Keratinocyte (primary cell): ENCODE results near the gene POMT1. TPM values are rescaled to one million over a fixed set of nuclear protein-coding genes. Genes with fewer than 3 reads are reported as not detected.

Experiments
- DNase-seq: peaks from one replicate; pipeline ENCODE4 v3.0.0-alpha.2; 2011; ENCODE audit warnings: low read depth, missing footprints, low spot score
- FAIRE-seq: peaks from 2 replicates; lab custom pipeline; 2011; peaks lifted over from hg19 to GRCh38; lab: Jason Lieb, UNC
- H2AFZ ChIP-seq: 2 replicates; pipeline ENCODE4 v1.6.0; 2012; ENCODE audit warnings: low read length, control low read depth, inconsistent platforms; ENCODE audit not compliant: control insufficient read depth
- H3K27ac ChIP-seq: 2 replicates; pipeline ENCODE4 v1.5.1; 2011; ENCODE audit warnings: low read length; ENCODE audit not compliant: control insufficient read depth, insufficient read depth
- H3K27me3 ChIP-seq: 3 replicates; pipeline ENCODE4 v1.6.0; 2011; ENCODE audit warnings: low read length; ENCODE audit not compliant: control insufficient read depth, insufficient read depth; ENCODE audit errors: extremely low read depth
- H3K36me3 ChIP-seq, 2 experiments: 2 replicates in 1 of 2; 3 replicates in 1 of 2; pipeline ENCODE4 v1.5.1; 2011; ENCODE audit warnings: low read length in 2 of 2, mild to moderate bottlenecking in 1 of 2; ENCODE audit not compliant: control insufficient read depth in 2 of 2, insufficient read depth in 2 of 2; ENCODE audit errors: extremely low read depth in 1 of 2
- H3K4me1 ChIP-seq: 3 replicates; pipeline ENCODE4 v1.5.1; 2011; ENCODE audit warnings: low read length; ENCODE audit not compliant: control insufficient read depth, insufficient read depth; ENCODE audit errors: extremely low read depth
- H3K4me2 ChIP-seq: 3 replicates; pipeline ENCODE4 v1.6.0; 2011; ENCODE audit warnings: low read depth, low read length; ENCODE audit not compliant: control insufficient read depth, insufficient read depth; ENCODE audit errors: extremely low read depth
- H3K4me3 ChIP-seq, 3 experiments: fragments of 200-600 bp in 1 of 3; sonication (generic) in 1 of 3; 2 replicates in 2 of 3; 3 replicates in 1 of 3; pipeline ENCODE4 v1.5.1; 2011 to 2016; ENCODE audit warnings: low read length in 3 of 3, mild to moderate bottlenecking in 3 of 3, control low read depth in 2 of 3, inconsistent platforms in 1 of 3, low read depth in 1 of 3, mixed read lengths in 1 of 3, mixed run types in 1 of 3, moderate library complexity in 1 of 3; ENCODE audit not compliant: control insufficient read depth in 2 of 3, insufficient read depth in 2 of 3; ENCODE audit errors: extremely low read depth in 1 of 3
- H3K79me2 ChIP-seq: 2 replicates; pipeline ENCODE4 v1.6.0; 2012; ENCODE audit warnings: low read length; ENCODE audit not compliant: control insufficient read depth, insufficient read depth
- H3K9ac ChIP-seq: 3 replicates; pipeline ENCODE4 v1.6.0; 2011; ENCODE audit warnings: low read length; ENCODE audit not compliant: control insufficient read depth, insufficient read depth; ENCODE audit errors: extremely low read depth
- H3K9me1 ChIP-seq: 3 replicates; pipeline ENCODE4 v1.6.0; 2011; ENCODE audit warnings: low read length; ENCODE audit not compliant: control insufficient read depth, insufficient read depth; ENCODE audit errors: extremely low read depth
- H3K9me3 ChIP-seq: 2 replicates; pipeline ENCODE4 v1.5.1; 2012; ENCODE audit warnings: low read depth, low read length; ENCODE audit not compliant: control insufficient read depth
- H4K20me1 ChIP-seq: 3 replicates; pipeline ENCODE4 v1.6.0; 2011; ENCODE audit warnings: low read length; ENCODE audit not compliant: control insufficient read depth, insufficient read depth; ENCODE audit errors: extremely low read depth
- EZH2 ChIP-seq: IDR thresholded peaks from one replicate; pipeline ENCODE4 v1.6.1; 2012; ENCODE audit warnings: inconsistent platforms, mild to moderate bottlenecking, low read length, moderate library complexity
- dilution Hi-C: fragments of 300-500 bp; cut with MboI; formaldehyde crosslinking; loops from one replicate; pipeline ENCODE4 v1.7.0; 2020; ENCODE audit warnings: low sequenced_read_pairs; ENCODE audit not compliant: extremely low pct_ligation_motif_present
- polyA plus RNA-seq, 5 experiments: library from polyadenylated mRNA; depleted of rRNA in 3 of 5; stranded (reverse) in 3 of 5; stranded (forward) in 1 of 5; unstranded in 1 of 5; fragments of >200 nt; gene quantifications; 1 replicate in 1 of 5; 2 replicates in 3 of 5; 3 replicates in 1 of 5; pipeline versions ENCODE4 v1.2.1 to v1.2.3, GENCODE V29; 2011 to 2012; ENCODE audit warnings: missing spikeins in 2 of 5, low read depth in 1 of 5, low replicate concordance in 1 of 5
- TF ChIP-seq, protein P1 (sequence below), 3 experiments: IDR thresholded peaks in 1 of 3; conservative IDR thresholded peaks in 1 of 3; optimal IDR thresholded peaks in 1 of 3; 2 replicates in 2 of 3; 3 replicates in 1 of 3; pipeline versions ENCODE3 to v1.5.1; 2011; ENCODE audit warnings: low read length in 3 of 3, mild to moderate bottlenecking in 3 of 3, moderate library complexity in 2 of 3, control low read depth in 1 of 3, inconsistent platforms in 1 of 3; ENCODE audit not compliant: insufficient read depth in 2 of 3; ENCODE audit errors: extremely low read depth in 1 of 3

The POMT1 gene
- polyA plus RNA-seq, 1 donor (not counting 4 experiments of a cell fraction or from before 2014, with no cell fraction given): 10.3 TPM

DNA sequence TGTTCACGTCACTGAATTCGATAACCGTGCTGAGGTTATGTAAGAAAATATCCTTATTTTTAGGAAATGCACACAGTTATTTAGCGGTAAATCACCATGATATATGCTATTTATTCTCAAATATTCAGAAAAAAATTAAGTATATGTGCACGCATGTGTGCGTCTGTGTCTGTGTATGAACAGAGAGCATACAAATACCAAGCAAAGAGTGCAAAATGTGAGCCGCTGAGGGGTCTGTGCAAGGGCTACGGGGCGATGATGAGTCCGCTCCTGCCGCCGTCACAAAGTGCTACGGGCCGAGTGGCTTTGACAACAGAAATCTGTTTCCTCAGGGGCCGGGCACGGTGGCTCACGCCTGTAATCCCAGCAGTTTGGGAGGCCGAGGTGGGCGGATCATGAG is 35.2 kb downstream of the POMT1 start:
- H3K9ac ChIP-seq: no peak overlapping the region
- no peak overlapping the region for H3K4me2 ChIP-seq
- FAIRE-seq (no peak), DNase-seq (no peak)
- no peaks in the 10 kb centered on the region for H3K4me1 ChIP-seq
- H2AFZ ChIP-seq: no peak overlapping the region
- H3K9me3 ChIP-seq: no peaks in the 10 kb centered on the region
- H3K36me3 ChIP-seq: no peaks in the 10 kb centered on the region
- TF ChIP-seq, protein P1, sequence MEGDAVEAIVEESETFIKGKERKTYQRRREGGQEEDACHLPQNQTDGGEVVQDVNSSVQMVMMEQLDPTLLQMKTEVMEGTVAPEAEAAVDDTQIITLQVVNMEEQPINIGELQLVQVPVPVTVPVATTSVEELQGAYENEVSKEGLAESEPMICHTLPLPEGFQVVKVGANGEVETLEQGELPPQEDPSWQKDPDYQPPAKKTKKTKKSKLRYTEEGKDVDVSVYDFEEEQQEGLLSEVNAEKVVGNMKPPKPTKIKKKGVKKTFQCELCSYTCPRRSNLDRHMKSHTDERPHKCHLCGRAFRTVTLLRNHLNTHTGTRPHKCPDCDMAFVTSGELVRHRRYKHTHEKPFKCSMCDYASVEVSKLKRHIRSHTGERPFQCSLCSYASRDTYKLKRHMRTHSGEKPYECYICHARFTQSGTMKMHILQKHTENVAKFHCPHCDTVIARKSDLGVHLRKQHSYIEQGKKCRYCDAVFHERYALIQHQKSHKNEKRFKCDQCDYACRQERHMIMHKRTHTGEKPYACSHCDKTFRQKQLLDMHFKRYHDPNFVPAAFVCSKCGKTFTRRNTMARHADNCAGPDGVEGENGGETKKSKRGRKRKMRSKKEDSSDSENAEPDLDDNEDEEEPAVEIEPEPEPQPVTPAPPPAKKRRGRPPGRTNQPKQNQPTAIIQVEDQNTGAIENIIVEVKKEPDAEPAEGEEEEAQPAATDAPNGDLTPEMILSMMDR (optimal IDR thresholded peaks at IDR 0.05 in 1 of 3, IDR thresholded peaks at IDR 0.05 in 1 of 3, conservative IDR thresholded peaks at IDR 0.05 in 1 of 3; ENCODE audit: extremely low read depth in 1 of 3, insufficient read depth in 2 of 3, low read length in 3 of 3): no peak
- TF ChIP-seq EZH2: no peak
- no peak overlapping the region for H3K27ac ChIP-seq
- no peak overlapping the region for H3K4me3 ChIP-seq
- H3K9me1 ChIP-seq: no peaks in the 10 kb centered on the region
- no peaks in the 10 kb centered on the region for H3K79me2 ChIP-seq
- no peaks in the 10 kb centered on the region for H3K27me3 ChIP-seq
- H4K20me1 ChIP-seq: no peaks in the 10 kb centered on the region
- dilution Hi-C loops: no loop called here

DNA sequence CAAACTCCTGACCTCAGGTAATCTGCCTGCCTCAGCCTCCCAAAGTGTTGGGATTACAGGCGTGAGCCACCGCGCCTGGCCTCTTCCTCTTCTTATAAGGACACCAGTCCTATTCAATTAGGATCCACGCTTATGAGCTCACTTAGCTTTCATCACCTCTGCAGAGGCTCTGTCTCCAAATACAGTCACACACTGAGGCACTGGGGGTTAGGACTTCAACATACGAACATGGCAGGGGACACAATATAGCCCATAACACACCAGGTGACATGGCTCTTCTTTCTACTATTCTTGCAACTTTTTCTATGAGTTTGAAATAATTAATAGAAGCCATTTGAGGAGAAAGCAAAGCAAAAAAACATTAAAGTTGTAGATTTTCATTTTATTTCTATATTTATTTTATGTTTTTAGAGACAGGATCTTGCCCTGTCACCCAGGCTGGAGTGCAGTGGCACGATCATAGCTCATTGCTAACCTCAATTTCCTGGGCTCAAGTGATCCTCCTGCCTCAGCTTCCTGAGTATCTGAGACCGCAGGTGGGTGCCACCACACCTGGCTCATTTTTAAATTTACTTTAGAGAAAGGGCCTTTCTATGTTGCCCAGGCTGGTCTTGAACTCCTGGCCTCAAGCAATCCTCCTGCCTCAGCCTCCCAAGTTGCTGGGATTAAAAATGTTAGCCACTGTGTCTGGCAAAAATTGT is 36.7 kb downstream of the POMT1 start:
- Histone ChIP-seq H3K27ac (no peak overlapping the region), H2AFZ (no peak overlapping the region), H3K4me1 (no peaks in the 10 kb centered on the region), H3K9me1 (no peaks in the 10 kb centered on the region), H3K9me3 (peaks cover 5% of the 10 kb centered on the region), H3K9ac (no peak overlapping the region), H4K20me1 (no peaks in the 10 kb centered on the region), H3K79me2 (no peaks in the 10 kb centered on the region), H3K4me2 (no peak overlapping the region), H3K36me3 (no peaks in the 10 kb centered on the region), H3K4me3 (no peak overlapping the region), H3K27me3 (peaks cover 7% of the 10 kb centered on the region)
- no peak for TF ChIP-seq EZH2
- TF ChIP-seq, protein P1 (optimal IDR thresholded peaks at IDR 0.05 in 1 of 3, IDR thresholded peaks at IDR 0.05 in 1 of 3, conservative IDR thresholded peaks at IDR 0.05 in 1 of 3; ENCODE audit: extremely low read depth in 1 of 3, insufficient read depth in 2 of 3, low read length in 3 of 3): no peak
- DNase-seq (no peak), FAIRE-seq (no peak)
- dilution Hi-C loops: no loop called here
